GM21515 (cell line): Measurements from ENCODE around the gene FAM222A.

Experiments
- ATAC-seq: cut with Tn5 transposase; IDR thresholded peaks from one replicate; pipeline ENCODE4 v1.9.1; 2021; ENCODE audit not compliant: unreplicated experiment

Gene FAM222A

DNA sequence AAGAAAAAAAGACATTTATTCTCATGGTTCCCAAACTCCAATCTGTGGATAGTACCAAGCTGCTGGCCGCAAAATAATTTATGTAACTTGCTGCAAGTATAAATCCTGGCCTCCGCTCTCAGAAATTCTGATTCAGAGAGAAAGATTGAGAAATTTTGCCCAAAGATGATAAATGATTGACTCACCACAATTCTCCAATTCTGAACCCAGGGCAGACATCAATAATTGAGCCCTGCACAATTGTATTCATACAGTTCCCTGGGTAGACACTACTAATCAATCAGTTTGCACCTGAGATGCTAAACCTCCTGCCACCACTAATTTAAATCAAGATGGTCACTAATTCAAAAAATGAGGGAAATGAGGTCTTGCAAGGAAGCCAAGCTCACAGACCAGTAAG lies 81.4 kb downstream of the FAM222A start:
- no peak for ATAC-seq

DNA sequence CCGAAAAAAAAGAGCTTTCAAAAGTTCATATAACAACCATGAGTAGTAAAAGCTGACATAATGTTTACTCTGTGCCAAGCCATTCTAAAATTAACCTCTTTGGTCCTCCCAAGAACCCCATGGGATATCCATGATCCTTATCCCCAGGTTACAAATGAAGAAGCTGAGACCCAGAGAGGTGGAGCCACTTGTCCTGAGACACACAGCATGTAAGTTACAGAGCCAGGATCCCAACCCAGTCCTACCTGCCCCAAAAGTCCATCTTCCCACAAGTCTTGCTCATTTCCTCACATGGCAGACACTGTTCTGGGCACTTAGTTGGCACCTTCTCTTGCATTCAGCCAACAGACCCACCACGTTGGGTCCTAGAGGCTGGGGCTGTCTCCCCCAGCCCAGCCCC lies 82.4 kb downstream of the FAM222A start:
- ATAC-seq, result no peak

DNA sequence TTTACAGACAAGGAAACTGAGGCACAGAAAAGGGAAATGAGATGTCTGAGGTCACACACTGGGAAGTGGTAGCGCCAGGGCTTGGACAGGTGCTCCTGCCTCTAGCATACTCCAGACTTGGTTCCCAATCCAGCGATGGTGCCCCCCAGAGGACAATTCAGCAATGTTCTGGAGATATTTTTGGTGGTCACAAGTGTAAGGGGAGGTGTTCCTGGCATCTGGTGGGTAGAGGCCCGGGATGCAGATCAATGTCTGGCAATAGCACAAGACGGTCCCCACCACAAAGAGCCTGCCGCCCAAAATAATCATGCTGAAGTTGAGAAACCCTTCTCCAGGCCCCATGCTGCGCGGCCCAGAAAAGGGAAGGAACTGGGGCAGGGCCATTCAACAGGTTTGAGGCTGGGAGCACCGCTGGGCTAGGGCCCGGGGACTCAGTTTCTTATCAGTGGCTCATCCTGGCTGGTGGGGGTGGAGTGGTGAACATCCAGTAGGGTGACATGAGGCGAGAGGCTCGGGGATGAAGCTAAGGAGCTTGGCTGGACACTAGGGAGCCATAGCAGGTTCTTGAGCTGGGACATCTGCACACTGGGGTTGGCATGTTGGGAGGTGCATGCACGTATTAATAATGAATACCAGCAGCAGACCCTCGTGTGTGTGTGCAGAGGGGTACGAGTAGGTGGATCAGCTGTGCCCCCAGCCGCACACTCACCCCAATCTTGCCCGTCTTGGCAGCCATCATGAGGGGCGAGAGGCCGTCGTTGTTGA lies 84.5 kb downstream of the FAM222A start:
- no peak for ATAC-seq

DNA sequence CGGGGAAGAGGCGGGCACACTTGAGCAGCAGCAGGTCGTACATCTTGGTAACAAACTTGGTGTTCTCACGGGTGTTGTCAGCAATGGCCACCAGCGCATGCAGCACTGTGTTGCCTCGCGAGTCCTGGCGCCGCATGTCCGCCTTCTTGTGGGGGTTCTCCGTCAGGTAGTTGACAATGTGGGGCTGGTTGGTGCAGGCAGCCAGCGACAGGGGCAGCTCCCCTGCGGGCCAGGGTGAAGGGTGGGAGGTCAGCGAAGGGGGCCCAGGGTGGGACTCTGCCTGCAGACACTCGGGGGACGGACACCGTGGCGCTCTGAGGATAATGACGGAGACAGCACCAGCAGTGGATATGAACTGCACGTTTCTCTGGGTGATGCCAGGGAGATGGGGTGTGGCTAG lies 85.1 kb downstream of the FAM222A start:
- ATAC-seq, result no peak

DNA sequence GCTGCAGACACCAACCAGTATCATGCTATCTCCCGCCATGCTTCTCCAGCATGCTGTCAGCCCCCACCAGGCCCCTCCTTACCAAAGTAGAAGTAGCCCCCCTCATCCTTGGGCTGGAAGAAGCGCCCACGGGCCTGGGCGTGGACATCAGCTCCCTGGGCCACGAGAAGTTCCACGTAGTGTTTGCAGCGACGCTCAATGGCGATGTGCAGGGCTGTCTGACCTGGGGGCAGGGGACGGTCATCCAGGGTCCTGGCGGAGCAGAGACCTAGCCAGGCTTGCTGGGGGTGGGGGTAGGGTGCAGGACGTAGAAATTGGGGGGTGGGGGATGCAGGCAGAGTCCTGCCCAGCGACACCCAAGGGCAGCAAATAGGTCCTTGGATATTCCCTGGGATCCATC lies 86.9 kb downstream of the FAM222A start:
- no peak for ATAC-seq

DNA sequence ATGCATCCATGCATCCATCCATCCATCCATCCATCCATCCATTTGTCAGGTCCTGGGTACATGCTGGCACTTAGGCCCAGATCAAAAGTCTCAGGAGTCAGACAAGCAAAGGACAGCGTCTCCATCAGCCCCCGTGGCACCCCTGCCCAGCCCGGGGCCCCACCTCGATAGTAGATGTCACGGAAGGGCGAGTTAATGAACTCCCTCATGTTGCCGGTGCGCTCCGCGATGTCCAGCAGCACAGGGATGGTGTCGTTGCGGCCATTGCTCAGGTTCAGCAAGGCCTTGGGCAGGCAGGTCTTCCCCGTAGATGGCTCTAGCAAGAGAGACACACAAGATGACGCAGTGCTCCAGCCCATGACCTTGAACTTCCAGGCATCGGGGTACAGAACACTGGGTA lies 89.2 kb downstream of the FAM222A start:
- no peak for ATAC-seq

DNA sequence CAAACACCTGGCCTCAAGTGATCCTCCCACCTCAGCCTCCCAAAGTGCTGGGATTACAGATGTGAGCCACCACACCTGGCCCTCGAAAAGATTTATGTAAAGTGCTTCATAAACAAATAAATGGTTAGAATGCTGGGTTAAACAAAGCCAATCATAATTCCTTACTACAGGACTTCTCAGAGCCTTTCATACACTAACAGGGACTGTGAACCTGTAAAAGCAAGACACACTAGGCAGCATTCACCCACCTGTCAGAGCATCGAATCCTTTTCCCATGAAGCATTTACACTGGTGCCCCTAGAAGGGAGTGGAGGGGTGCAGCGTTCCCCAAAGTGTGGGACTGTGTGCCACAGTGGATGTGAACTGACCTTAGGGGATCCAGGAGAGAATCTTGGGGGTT lies 90.1 kb downstream of the FAM222A start:
- ATAC-seq, result no peak

DNA sequence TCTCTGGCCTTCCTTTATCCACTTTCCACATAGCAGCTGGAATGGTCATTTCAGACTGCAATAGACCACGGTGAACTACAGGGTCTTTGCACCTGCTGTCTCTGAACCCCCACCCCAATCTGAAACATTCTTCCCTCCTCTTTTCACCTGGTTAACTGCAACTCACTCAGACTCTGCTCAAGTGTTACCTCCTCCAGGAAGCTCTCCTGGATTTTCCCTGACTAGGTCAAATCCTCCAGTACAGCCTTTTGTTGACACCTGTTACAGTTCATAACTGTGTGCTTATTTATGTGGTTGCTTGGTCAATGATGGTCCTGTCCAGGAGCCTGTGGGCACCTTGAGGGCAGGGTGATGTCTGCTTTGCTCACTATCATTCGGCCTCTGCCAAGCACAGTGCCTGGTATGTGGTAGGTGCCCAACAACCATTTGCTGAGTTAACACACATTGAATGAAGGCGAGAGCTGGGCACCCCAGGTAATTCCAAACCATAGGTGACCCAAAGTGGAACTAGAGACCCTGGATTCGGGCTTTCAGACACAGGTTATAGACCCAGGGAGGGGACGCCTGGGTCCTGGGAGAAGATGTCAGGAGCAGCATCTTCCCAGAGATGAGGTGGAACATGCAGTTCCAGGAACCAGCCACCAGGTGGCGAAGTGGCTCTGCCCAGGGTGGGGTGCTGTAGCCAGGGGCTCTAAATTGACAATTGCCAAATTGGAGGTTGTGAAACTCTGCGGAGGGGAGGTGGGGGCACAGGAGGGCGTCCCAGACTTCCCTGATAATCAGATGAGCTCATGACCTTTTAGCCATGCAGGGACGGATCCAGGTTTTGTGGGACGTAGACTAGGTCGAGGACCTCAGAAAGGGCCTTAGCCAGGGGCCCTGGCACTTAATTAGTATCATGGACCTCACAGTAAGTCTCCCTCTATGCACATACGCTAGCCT lies 91.5 kb downstream of the FAM222A start:
- ATAC-seq, result no peak

DNA sequence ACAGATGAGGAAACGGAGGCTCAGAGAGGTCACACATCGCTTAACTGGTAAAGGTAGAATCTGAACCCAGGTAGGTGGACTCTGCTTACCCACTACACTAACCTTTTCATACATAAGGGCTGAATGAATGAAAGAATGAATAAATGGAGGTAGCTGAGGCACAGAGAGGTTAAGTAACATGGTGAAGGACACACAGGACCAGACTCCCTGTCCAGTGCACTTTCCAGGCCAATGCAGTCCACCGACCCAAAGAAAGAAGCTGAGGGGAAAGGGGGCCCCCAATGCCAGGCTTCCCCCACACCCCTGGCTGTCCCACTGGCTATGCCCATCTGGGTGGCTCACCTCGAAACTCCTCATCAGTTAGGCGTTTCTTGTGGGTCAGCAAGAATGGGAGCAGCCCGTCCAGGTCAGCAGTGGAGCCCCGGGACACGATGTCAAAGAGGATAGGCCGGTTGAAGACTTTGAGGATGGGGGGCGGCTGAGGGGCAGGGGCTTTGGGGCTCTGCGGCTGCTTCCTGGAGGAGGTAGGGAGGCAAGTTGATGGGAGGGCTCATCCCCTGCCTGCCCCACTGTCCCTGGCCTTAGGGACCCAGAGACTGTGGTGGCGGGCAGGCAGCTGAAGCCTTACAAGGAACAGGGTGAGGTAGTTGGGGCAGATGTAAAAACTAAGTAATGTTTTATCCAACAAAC lies 94.5 kb downstream of the FAM222A start:
- no peak for ATAC-seq

DNA sequence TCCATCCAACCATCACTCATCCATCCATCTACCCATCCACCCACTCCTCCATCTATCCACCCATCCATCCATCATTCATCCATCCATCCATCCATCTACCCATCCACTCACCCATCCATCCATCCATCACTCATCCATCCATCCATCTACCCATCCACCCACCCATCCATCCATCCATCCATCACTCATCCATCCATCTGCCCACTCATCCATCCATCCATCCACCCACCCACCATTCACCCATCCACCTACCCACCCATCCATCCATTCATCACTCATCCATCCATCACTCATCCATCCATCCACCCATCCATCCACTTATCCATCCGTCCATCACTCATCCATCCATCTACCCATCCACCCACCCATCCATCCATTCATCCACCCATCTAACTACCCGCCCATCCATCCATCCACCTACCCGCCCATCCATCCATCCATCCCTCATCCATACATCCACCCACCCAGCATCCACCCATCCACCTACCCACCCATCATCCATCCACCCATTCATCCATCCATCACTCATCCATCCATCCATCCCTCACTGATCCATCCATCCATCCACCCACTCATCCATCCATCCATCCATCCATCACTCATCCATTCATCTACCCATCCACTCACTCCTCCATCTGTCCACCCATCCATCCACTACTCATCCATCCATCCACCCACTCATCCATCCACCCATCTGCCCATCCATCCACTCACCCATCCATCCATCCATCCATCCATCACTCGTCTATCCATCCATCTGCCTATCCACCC lies 95.4 kb downstream of the FAM222A start:
- no peak for ATAC-seq

DNA sequence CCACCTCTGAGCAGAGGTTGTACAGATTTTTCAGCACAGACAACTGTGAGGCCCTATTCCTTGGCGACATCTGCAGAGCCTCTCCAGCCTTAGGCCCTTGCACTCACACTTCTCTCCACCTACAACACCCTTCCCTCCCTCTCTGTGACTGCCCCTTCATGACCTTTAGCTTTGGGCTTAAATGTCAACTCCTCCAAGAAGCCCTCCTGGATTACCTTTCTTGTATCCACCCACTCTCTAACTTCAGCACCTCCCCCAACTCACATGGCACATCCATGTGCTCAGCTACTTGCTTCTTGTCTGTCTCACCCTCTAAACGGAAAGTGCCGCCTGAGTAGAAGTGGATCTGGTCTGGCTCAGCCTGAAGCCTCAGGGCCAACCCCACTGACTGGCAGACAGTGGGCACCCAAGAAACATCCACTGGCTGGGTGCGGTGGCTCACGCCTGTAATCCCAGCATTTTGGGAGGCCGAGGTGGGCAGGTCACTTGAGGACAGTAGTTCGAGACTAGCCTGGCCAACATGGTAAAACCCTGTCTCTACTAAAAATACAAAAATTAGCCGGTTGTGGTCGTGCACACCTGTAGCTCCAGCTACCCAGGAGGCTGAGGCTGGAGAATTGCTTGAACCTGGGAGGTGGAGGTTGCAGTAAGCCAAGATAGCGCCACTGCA lies 97.5 kb downstream of the FAM222A start:
- no peak for ATAC-seq

DNA sequence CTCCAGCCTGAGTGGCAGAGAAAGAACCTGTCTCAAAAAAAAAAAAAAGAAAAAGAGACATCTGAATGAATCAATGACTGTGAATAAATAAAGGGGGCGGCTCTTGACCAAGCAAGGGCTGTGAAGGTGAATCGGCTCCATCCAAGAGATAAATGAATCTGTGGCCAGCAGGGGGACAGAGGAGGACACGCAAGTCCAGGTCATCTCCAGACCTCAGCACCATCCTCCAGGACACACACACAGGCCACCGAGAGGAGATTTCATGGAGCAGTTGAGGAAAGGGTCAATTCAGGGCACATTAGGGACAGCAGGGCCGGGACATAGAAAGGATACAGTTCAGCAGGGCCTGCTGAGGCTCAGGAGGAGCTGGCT lies 98.0 kb downstream of the FAM222A start:
- no peak for ATAC-seq

DNA sequence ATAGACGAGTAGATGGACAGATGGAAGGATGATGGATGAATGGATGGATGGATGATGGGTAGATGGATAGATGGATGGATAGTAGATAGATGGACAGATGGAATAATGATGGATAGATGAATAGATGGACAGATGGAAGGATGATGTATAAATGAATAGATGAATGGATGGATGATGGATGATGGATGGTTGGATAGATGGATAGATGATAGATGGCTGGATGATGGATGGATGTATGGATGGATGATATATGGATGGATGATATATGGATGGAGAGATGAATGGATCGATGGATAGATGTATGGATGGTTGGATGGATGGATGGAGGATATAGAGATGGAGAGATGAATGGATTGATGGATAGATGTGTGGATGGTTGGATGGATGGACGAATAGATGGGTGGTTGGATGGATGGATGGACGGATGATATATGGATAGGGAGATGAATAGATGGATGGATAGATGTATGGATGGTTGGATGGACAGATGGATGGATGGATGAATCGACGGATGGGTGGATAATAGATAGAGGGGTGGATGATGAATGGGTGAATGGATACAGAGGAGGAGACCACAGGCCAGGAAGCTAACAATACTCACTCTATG lies 100.3 kb downstream of the FAM222A start:
- ATAC-seq, result no peak

DNA sequence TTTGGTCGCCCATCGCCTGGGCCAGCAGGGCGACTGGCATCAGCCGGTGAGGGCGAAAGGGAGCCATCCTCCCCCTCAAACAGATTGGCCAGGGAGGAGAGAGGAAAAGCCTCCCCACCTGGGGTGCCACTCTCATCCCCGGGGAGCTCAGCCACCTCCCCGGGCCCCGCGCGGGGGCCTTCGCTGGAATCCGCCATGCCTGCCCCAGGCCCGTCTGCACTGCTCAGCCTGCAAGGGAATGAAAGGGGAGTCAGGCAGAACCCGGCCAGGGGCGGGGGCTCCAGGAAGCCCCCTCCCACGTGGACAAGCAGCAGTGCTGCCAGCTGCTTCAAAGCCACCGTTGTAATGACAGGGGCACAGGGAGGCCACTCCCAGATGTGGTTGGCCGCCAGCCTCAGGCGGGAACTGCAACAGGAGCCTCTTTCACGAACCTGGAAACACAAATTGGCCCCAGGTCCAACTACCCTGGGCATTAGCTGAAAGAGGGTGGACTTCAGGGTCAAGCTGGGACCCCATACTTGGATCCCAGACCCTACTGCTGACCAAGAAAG lies 101.0 kb downstream of the FAM222A start:
- no peak for ATAC-seq

DNA sequence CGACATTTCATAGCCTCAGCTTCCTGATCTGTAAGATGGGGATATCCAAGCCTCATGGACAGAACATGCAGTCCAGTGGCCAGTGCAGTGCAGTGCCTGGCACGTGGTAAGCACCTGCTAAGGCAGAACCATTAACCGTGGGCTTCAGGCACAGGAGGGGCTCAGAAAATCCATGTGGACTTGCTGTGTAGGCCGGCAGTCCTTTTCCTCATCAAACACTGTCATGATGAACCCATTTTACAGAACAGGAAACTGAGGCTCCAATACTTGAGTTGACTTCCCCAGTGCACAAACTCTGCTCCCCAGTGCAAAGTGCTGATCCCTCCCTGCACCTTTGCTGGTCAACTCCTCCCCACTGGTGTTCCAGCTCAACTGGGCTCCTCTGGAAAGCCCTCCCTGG lies 101.6 kb downstream of the FAM222A start:
- no peak for ATAC-seq

DNA sequence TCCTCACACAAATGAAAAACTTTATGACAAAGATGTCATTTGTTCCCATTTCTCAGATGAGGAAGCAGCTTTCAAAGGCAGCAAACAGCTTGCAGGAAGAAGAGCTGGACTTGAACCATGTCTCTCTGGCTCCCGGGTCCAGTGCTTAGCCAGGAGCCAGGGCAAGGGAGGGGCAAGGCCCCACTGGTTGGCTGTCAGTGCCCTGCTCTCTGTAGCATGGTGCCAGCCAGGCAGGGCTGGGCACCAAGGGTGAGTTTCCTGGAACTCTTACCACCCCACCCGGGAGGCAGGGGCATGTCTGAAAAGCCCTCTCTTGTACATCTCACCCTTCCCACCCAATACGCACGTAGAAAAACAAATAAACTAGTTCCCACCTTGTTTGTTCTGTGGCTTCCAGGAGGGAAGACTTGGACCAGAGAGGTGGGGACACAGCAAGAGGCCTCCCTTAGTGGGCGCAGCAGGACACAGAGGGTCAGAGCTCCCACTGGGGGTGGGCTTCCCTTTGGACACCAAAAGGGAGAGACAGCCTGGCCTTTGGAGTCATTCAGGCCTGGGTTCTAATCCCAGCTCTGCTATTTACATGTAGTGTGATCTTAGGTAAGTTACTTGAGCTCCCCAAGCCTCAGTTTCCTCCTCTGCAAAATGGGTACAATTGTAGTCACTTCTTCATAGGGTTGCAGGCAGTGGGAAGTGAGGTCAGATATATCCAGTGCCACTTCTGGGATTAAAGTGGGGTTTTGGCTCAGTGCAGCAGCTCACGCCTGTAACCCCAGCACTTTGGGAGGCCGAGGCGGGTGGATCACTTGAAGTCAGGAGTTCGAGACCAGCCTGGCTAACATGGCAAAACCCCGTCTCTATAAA lies 102.4 kb downstream of the FAM222A start:
- no peak for ATAC-seq

DNA sequence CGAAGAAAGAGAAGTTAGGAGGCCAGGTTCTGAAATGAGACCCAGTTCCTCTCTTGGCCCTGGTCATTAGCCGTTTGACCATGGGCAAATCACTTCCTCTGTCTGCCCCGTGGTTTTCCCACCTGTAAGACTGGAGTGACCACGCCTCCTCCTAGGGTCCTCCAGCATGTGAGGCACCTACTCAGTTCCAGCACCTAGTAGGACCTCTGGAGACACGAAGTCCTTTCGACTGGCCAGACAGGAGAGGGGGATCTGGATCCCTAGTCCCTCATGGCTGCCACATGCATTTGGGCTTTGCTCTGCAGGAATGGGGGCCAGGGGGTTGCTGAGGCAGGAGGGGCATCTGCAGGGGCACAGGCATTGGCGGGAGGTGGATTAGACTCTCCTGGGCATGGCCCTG lies 103.2 kb downstream of the FAM222A start:
- ATAC-seq, result no peak

DNA sequence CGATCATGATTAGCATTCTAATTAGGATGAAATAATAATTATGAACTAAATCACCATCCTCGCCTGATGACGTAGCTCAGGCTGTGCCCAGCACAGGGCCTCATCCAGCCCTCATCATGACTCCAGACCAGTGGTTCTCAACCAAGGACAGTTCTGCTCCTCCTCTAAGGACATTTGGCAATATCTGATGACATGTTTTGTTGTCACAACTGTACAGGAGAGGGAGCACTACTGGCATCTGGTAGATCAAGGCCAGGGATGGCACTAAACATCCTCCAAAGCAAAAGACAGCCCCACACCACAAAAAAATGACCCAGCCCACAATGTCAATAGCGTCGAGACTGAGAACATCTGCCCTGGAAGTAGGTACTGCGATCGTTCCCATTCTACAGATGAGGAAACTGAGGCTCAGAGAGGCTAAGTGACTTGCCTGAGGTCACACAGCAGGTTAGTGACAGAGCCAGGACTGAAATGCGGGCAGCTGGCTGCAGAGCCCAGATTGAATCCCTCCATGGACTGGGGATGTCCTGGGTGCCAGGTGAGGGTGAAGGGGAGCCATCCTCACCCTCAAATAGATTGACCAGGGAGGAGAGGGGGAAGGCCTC lies 104.1 kb downstream of the FAM222A start:
- ATAC-seq, result no peak
